ENCODE data around the gene EMC9. TPM values are rescaled to one million over a fixed set of nuclear protein-coding genes. Genes with fewer than 3 reads are reported as not detected.

EMC9 gene
- total RNA-seq, 4 donors from 2014 or later: 6.3 to 15.3 (median 10.0) TPM

DNA sequence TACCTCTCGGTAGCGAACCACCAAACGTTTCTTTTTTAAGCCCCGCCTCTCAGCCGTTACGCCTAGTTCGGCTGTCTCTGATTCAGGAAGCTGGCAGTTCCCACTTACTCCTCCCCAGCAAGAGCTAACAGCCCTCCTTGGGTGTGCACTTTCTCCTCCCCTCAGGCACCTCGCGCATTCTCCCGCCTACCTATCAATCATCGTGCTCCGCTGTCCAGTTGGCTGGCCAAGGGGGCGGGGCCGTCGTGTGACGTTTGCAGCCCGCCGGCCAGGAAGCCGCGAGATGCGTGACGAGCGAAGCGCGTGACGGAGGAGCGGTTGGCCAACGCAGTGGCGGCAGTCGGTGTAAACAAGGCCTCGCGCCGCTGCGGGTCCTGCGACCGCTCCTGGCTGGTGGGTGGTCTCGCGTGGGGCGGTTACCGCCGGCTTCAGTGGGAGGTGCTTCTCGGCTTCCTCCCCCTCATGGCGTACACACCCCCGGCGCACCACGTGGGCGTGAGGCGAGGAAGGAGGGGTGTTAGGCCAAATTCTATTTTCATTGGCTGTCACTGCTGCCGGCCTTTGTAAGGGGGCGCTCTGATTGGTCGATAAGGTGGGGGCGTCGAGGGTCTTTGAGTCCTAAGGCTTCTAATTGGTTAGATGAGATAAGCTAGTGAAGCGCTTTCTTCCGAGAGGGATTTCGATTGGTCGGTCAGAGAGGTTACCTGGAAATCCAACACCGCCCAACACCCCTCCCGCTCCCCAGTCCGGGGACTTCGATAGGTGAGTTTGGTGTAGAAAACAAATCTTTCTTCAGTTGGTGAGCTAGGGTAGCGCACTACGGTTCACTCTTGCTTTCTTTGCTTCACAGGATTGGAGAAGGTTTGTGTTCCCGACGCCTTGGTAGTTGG lies 26.6 kb downstream of the EMC9 start, which contains the start of the genes DCAF11 and NRL:
Gene DCAF11 (plus strand): TSS at position 246 of the 890 bp plus-strand sequence. CDS start 818 bp downstream, outside the sequence.
Gene NRL (minus strand): TSS at position 418 of the 890 bp plus-strand sequence. CDS start 32,101 bp downstream, outside the sequence.
- ATAC-seq (ENCODE audit: low FRiP score) (peak; percentile 97), DNase-seq (ENCODE audit: low spot score) (peak; percentile 92)
- TF ChIP-seq, protein P1, sequence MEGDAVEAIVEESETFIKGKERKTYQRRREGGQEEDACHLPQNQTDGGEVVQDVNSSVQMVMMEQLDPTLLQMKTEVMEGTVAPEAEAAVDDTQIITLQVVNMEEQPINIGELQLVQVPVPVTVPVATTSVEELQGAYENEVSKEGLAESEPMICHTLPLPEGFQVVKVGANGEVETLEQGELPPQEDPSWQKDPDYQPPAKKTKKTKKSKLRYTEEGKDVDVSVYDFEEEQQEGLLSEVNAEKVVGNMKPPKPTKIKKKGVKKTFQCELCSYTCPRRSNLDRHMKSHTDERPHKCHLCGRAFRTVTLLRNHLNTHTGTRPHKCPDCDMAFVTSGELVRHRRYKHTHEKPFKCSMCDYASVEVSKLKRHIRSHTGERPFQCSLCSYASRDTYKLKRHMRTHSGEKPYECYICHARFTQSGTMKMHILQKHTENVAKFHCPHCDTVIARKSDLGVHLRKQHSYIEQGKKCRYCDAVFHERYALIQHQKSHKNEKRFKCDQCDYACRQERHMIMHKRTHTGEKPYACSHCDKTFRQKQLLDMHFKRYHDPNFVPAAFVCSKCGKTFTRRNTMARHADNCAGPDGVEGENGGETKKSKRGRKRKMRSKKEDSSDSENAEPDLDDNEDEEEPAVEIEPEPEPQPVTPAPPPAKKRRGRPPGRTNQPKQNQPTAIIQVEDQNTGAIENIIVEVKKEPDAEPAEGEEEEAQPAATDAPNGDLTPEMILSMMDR (IDR thresholded peaks at IDR 0.05): no peak

DNA sequence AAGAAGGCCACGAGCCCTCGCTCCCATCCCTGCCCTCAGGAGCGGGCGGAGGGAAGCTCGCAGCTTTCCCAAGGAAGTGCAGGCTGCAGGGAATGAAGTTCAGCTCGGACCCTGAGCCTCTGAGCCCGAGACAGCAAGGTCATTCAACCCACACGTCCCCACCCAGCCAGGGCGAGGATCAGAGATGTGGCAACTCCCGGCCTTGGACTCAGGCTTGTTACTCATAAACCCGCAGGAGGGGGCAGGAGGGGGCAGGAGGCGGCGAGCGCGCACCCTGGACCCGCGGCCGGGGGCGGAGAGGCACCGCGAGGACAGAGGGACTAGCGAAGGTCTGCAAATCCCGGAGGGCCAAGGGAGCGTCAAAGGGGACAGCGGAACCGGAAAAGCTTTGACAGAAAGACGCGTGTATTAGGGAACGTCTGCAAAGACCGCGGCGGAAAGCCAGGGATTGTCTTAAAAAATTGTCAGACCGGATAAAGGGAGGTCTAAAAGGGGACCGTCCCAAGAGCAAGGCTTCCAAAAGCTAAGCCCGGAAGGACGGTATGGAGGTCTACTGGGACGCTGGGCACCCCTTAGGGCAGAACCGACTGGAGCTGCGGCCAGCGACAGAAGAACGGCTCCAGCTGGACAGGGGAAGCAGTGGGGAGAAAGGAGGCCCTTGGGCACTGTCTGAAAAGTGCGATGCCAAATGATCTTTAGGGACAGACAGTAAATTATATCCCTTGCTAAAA lies 27.4 kb downstream of the EMC9 start:
- DNase-seq (ENCODE audit: low spot score): peak; percentile 75
- peak; percentile 77 for ATAC-seq (ENCODE audit: low FRiP score)
- TF ChIP-seq, protein P1 (IDR thresholded peaks at IDR 0.05): no peak

DNA sequence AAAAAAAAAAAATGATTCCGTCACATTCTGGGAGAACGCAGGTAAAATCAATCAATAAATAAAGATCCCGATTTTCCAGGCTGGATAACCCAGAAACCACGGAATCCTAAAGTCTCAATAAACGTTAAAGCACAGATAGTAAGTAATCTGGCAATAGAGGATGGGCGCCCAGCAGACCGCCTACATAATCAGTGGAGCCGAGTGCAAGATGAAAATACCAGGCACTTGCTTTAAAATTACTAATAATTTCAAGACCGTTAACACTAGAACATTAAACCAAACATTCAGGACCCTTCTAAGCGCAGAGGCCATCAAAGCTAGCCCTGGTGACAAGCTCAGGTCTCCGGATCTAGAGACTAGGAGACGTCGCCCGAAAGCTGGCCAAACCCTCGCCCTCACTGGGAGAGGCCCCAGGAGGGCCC lies 28.0 kb downstream of the EMC9 start:
- TF ChIP-seq, protein P1 (IDR thresholded peaks at IDR 0.05): no peak
- ATAC-seq (ENCODE audit: low FRiP score) (no peak), DNase-seq (ENCODE audit: low spot score) (no peak)

DNA sequence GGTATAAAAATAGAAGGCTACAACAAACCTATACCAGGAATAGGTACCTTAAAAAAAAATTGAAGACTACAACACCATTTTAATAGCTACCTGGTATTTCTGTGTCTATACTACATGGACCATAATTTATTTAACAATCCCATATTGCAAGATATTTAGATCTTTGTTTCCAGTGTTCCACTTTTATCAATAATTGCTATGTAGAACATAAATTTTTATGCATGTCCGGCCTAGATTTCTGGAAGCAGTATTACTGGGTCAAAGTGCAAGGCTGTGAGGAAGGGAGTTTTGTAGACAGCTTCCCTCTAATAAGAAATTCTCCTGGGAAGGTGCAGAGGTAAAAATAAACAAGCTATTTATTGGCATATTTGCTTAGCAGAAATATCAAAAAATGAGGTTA lies 30.9 kb downstream of the EMC9 start:
- DNase-seq (ENCODE audit: low spot score) (no peak), ATAC-seq (ENCODE audit: low FRiP score) (no peak)
- TF ChIP-seq, protein P1 (IDR thresholded peaks at IDR 0.05): no peak

DNA sequence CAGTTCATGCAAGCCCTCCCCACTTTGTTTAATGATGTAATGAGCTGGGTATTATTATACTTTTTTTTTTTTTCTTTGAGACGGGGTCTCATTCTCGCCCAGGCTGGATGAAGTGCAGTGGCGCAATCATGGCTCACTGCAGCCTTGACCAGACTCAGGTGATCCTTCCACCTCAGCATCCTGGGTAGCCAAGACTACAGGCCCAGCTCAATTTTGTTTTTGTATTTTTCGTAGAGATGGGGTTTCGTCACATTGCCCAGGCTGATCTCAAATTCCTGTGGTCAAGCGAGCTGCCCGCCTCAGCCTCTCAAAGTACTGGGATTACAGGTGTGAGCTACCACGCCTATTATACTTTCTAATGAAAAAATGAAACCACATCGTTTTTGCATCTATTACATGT lies 31.3 kb downstream of the EMC9 start:
- ATAC-seq (ENCODE audit: low FRiP score) (no peak), DNase-seq (ENCODE audit: low spot score) (no peak)
- TF ChIP-seq, protein P1 (IDR thresholded peaks at IDR 0.05): no peak

DNA sequence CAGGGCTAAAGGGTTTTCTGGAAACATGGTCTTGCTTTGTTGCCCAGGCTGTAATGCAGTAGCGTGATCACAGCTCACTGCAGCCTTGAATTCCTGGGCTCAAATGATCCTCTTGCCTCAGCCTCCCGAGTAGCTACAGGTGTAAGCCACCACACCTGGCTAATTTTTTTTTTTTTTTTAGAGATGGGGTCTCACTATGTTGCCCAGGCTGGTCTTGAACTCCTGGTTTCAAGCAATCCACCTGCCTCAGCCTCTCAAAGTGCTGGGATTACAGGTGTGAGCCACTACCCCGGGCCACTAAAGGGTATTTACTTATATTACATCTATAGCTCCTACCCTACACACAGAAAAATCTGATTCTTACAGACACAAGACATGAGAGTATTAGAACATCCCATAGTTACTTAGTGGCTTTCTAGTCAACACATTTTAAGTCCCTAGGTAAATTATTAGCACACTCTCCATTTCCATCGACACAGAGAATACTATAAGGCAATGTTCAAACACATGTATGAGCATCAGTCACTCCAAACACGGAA lies 33.0 kb downstream of the EMC9 start:
- TF ChIP-seq, protein P1 (IDR thresholded peaks at IDR 0.05): no peak
- ATAC-seq (ENCODE audit: low FRiP score): peak; percentile 11
- no peak for DNase-seq (ENCODE audit: low spot score)
